SK-N-SH (cell line): ENCODE measurements around the gene KCNQ4. TPM values are rescaled to one million over a fixed set of nuclear protein-coding genes. Genes with fewer than 3 reads are reported as not detected.

Source experiments
- CTCF ChIA-PET: fragments of 300-600, 350-600 bp; formaldehyde crosslinking; extraction: SDS; loops from one replicate; lab custom pipeline; 2021; lab: Yijun Ruan, JAX
- POLR2A ChIA-PET: fragments of 350-600 bp; sonication (Branson Sonifier 250); formaldehyde crosslinking; extraction: SDS; loops from one replicate; lab custom pipeline; 2020; ENCODE audit warnings: antibody characterized with exemption, inconsistent platforms; lab: Yijun Ruan, JAX
- DNase-seq: peaks from one replicate; pipeline ENCODE4 v3.0.0; 2012
- H2AFZ ChIP-seq: fragments of 200-600 bp; sonication (generic); 2 replicates; pipeline ENCODE4 v1.8.1; 2016; ENCODE audit warnings: antibody characterized with exemption, mild to moderate bottlenecking, low read depth
- H3F3A ChIP-seq: fragments of 200-600 bp; sonication (generic); replicated peaks from 2 replicates; pipeline ENCODE3; 2016; ENCODE audit warnings: antibody characterized with exemption, mild to moderate bottlenecking; ENCODE audit not compliant: insufficient read depth
- H3K27ac ChIP-seq, 2 experiments: fragments of 200-500 bp in 1 of 2; fragments of 200-600 bp in 1 of 2; sonication (Bioruptor generic) in 1 of 2; sonication (generic), shearing (Covaris generic) in 1 of 2; 2 replicates each; pipeline versions ENCODE4 v1.5.1 to v1.6.1; 2014 to 2016; ENCODE audit warnings: low read depth in 2 of 2, inconsistent platforms in 1 of 2, low read length in 1 of 2, mild to moderate bottlenecking in 1 of 2, mixed read lengths in 1 of 2
- H3K27me3 ChIP-seq: fragments of 200-600 bp; sonication (generic), shearing (Covaris generic); 2 replicates; pipeline ENCODE4 v1.6.1; 2016; ENCODE audit warnings: mixed run types; ENCODE audit not compliant: insufficient read depth
- H3K36me3 ChIP-seq, 2 experiments: fragments of 200-500 bp in 1 of 2; fragments of 200-600 bp in 1 of 2; sonication (Bioruptor generic) in 1 of 2; sonication (generic) in 1 of 2; replicated peaks in 1 of 2; 2 replicates each; pipeline versions ENCODE3 to v1.5.1; 2014 to 2016; ENCODE audit warnings: low read length in 1 of 2, mild to moderate bottlenecking in 1 of 2; ENCODE audit not compliant: insufficient read depth in 2 of 2, control insufficient read depth in 1 of 2
- H3K4me1 ChIP-seq, 2 experiments: fragments of 200-500 bp in 1 of 2; fragments of 200-600 bp in 1 of 2; sonication (Bioruptor generic) in 1 of 2; sonication (generic), shearing (Covaris generic) in 1 of 2; 2 replicates each; pipeline versions ENCODE4 v1.5.1 to v1.6.1; 2014 to 2016; ENCODE audit warnings: low read depth in 1 of 2, low read length in 1 of 2, mixed run types in 1 of 2; ENCODE audit not compliant: insufficient read depth in 2 of 2, control insufficient read depth in 1 of 2
- H3K4me2 ChIP-seq: fragments of 200-600 bp; sonication (generic), shearing (Covaris generic); 2 replicates; pipeline ENCODE4 v1.6.1; 2017; ENCODE audit warnings: mixed run types
- H3K4me3 ChIP-seq, 2 experiments: fragments of 200-500 bp in 1 of 2; fragments of 200-600 bp in 1 of 2; sonication (Bioruptor generic) in 1 of 2; sonication (generic), shearing (Covaris generic) in 1 of 2; 2 replicates each; pipeline versions ENCODE4 v1.5.1 to v1.8.1; 2014 to 2016; ENCODE audit warnings: low read depth in 2 of 2, inconsistent platforms in 1 of 2, low read length in 1 of 2, mild to moderate bottlenecking in 1 of 2, mixed read lengths in 1 of 2, moderate library complexity in 1 of 2
- H3K79me2 ChIP-seq: fragments of 200-600 bp; sonication (generic); 2 replicates; pipeline ENCODE4 v1.8.1; 2017; ENCODE audit warnings: mild to moderate bottlenecking; ENCODE audit not compliant: insufficient read depth
- H3K9ac ChIP-seq: fragments of 200-600 bp; sonication (generic); 2 replicates; pipeline ENCODE4 v1.6.1; 2017; ENCODE audit warnings: mixed run types
- H3K9me2 ChIP-seq: fragments of 200-600 bp; sonication (generic); 2 replicates; pipeline ENCODE4 v1.6.1; 2017; ENCODE audit warnings: mixed run types
- H3K9me3 ChIP-seq: fragments of 200-600 bp; sonication (generic); 2 replicates; pipeline ENCODE4 v1.6.1; 2017; ENCODE audit warnings: mixed run types, mild to moderate bottlenecking, moderate library complexity
- H4K20me1 ChIP-seq: fragments of 200-600 bp; sonication (generic); 2 replicates; pipeline ENCODE4 v1.6.1; 2017; ENCODE audit warnings: mild to moderate bottlenecking, mixed run types; ENCODE audit not compliant: insufficient read depth
- CHD2 ChIP-seq: fragments of 150-350 bp; IDR thresholded peaks from 2 replicates; pipeline ENCODE4 v1.6.1; 2018; ENCODE audit warnings: low read length; ENCODE audit not compliant: partially characterized antibody
- ELF1 ChIP-seq: IDR thresholded peaks from 2 replicates; pipeline ENCODE4 v1.4.0; 2012
- EP300 ChIP-seq, 2 experiments: IDR thresholded peaks; 2 replicates each; pipeline versions ENCODE4 v1.4.0 to v1.6.1; 2012; ENCODE audit warnings: borderline replicate concordance in 1 of 2, low read depth in 1 of 2, low read length in 1 of 2
- FOSL2 ChIP-seq: IDR thresholded peaks from 2 replicates; pipeline ENCODE4 v1.4.0; 2012; ENCODE audit warnings: low read depth, mild to moderate bottlenecking, moderate library complexity, borderline replicate concordance
- FOXM1 ChIP-seq: IDR thresholded peaks from 2 replicates; pipeline ENCODE4 v1.4.0; 2012; ENCODE audit warnings: low read depth, mild to moderate bottlenecking
- GATA2 ChIP-seq: sonication (generic); formaldehyde crosslinking; IDR thresholded peaks from 2 replicates; pipeline ENCODE4 v1.5.0; 2020; ENCODE audit warnings: mild to moderate bottlenecking, missing genetic modification reagents
- MXI1 ChIP-seq: IDR thresholded peaks from 2 replicates; pipeline ENCODE4 v1.6.1; 2012; ENCODE audit warnings: mild to moderate bottlenecking, low read depth, low read length, improper control_type of control experiment
- NFIC ChIP-seq: IDR thresholded peaks from 2 replicates; pipeline ENCODE4 v1.4.0; 2012; ENCODE audit warnings: borderline replicate concordance
- NRF1 ChIP-seq: IDR thresholded peaks from 2 replicates; pipeline ENCODE4 v1.6.1; 2012; ENCODE audit warnings: low read depth, mild to moderate bottlenecking, low read length
- RAD21 ChIP-seq: IDR thresholded peaks from 2 replicates; pipeline ENCODE4 v1.6.1; 2012; ENCODE audit warnings: mild to moderate bottlenecking, low read length
- REST ChIP-seq: IDR thresholded peaks from 2 replicates; pipeline ENCODE4 v1.6.1; 2012; ENCODE audit warnings: mild to moderate bottlenecking, low read depth, low read length, moderate library complexity
- RFX5 ChIP-seq: IDR thresholded peaks from 2 replicates; pipeline ENCODE4 v1.6.1; 2012; ENCODE audit warnings: mild to moderate bottlenecking, improper control_type of control experiment, low read length
- RXRA ChIP-seq: IDR thresholded peaks from 2 replicates; pipeline ENCODE4 v1.4.0; 2012; ENCODE audit warnings: low read depth, mild to moderate bottlenecking, borderline replicate concordance
- SMC3 ChIP-seq: IDR thresholded peaks from 2 replicates; pipeline ENCODE4 v1.6.1; 2012; ENCODE audit warnings: low read depth, low read length, improper control_type of control experiment
- TCF12 ChIP-seq: IDR thresholded peaks from 2 replicates; pipeline ENCODE4 v1.4.0; 2012
- WGBS: methylation state at CpG from one replicate; pipeline ENCODE4 v1.1.6; 2017; ENCODE audit warnings: low lambda C conversion rate; 5-methylcytosine and 5-hydroxymethylcytosine counted together
- polyA plus RNA-seq, 3 experiments: library from polyadenylated mRNA; depleted of rRNA; stranded (reverse); fragments of >200 nt; gene quantifications; 2 replicates each; pipeline ENCODE4 v1.2.3, GENCODE V29; 2012
- TF ChIP-seq, protein P1 (sequence below): IDR thresholded peaks from 2 replicates; pipeline ENCODE4 v1.4.0; 2012; ENCODE audit warnings: low read depth, borderline replicate concordance
- TF ChIP-seq, protein P2 (sequence below): IDR thresholded peaks from 2 replicates; pipeline ENCODE4; 2012
- TF ChIP-seq, protein P3 (sequence below): fragments of 150-350 bp; IDR thresholded peaks from 2 replicates; pipeline ENCODE4 v1.6.1; 2017; ENCODE audit warnings: antibody characterized with exemption, low read length, low read depth, borderline replicate concordance

Gene KCNQ4
- polyA plus RNA-seq, 1 of the 3 experiments (the other 2 are of a cell fraction) = 0.15 TPM

- Histone ChIP-seq H3K79me2 (no peaks in the 10 kb centered on the region), H4K20me1 (no peaks in the 10 kb centered on the region), H3K9me2 (no peaks in the 10 kb centered on the region), H3F3A (peaks cover 3% of the 10 kb centered on the region), H3K36me3 (no peaks in the 10 kb centered on the region), H3K4me1 (peaks cover 0 to 25% of the 10 kb centered on the region in 2 experiments; a peak in 1 of 4 replicates), H3K27me3 (no peaks in the 10 kb centered on the region), H2AFZ (no peak overlapping the region), H3K9me3 (no peaks in the 10 kb centered on the region), H3K4me2 (no peak overlapping the region), H3K27ac (no peak overlapping the region), H3K4me3 (no peak overlapping the region), H3K9ac (no peak overlapping the region)
- no peak for TF ChIP-seq RXRA
- TF ChIP-seq FOXM1 = no peak
- no peak for TF ChIP-seq MXI1
- TF ChIP-seq, protein P1, sequence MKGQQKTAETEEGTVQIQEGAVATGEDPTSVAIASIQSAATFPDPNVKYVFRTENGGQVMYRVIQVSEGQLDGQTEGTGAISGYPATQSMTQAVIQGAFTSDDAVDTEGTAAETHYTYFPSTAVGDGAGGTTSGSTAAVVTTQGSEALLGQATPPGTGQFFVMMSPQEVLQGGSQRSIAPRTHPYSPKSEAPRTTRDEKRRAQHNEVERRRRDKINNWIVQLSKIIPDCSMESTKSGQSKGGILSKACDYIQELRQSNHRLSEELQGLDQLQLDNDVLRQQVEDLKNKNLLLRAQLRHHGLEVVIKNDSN = no peak
- TF ChIP-seq, protein P2, sequence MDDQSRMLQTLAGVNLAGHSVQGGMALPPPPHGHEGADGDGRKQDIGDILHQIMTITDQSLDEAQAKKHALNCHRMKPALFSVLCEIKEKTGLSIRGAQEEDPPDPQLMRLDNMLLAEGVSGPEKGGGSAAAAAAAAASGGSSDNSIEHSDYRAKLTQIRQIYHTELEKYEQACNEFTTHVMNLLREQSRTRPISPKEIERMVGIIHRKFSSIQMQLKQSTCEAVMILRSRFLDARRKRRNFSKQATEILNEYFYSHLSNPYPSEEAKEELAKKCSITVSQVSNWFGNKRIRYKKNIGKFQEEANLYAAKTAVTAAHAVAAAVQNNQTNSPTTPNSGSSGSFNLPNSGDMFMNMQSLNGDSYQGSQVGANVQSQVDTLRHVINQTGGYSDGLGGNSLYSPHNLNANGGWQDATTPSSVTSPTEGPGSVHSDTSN = no peak
- no peak for TF ChIP-seq CHD2
- no peak for TF ChIP-seq TCF12
- TF ChIP-seq NFIC = no peak
- no peak for TF ChIP-seq NRF1
- TF ChIP-seq RFX5 = no peak
- TF ChIP-seq SMC3 = no peak
- no peak for TF ChIP-seq GATA2 (CRISPR knock-in tag)
- no peak for TF ChIP-seq EP300 (IDR thresholded peaks at IDR 0.05; ENCODE audit: borderline replicate concordance in 1 of 2, low read depth in 1 of 2, low read length in 1 of 2)
- TF ChIP-seq RAD21 = no peak
- no peak for TF ChIP-seq ELF1
- no peak for TF ChIP-seq FOSL2
- TF ChIP-seq, protein P3, sequence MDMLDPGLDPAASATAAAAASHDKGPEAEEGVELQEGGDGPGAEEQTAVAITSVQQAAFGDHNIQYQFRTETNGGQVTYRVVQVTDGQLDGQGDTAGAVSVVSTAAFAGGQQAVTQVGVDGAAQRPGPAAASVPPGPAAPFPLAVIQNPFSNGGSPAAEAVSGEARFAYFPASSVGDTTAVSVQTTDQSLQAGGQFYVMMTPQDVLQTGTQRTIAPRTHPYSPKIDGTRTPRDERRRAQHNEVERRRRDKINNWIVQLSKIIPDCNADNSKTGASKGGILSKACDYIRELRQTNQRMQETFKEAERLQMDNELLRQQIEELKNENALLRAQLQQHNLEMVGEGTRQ = no peak
- TF ChIP-seq REST = no peak
- POLR2A ChIA-PET = no interaction called here
- CTCF ChIA-PET = interaction anchor here (1.3 to 1.6 kb wide), 2 partner anchors 29 to 43 kb away, joined by 4 to 7 read pairs; no protein-coding TSS in a partner anchor
- DNase-seq = no peak
- 100% methylated on average over 1 of the region's 3 CpGs for WGBS
These were observed 19.9 kb downstream of the KCNQ4 start for GRCh38 chr1:40803447-40803846.
